SK-N-MC (cell line): ENCODE data around the gene PHF12.

Experiments
- DNase-seq: peaks from one replicate; pipeline ENCODE4 v3.0.0-alpha.2; 2011; ENCODE audit warnings: low read depth, low spot score
- H3K27ac ChIP-seq: fragments of 200-600 bp; sonication (generic); 2 replicates; pipeline ENCODE4 v1.5.1; 2016; ENCODE audit warnings: mixed run types
- H3K36me3 ChIP-seq: fragments of 200-600 bp; sonication (generic); 2 replicates; pipeline ENCODE4 v1.6.1; 2017; ENCODE audit warnings: antibody characterized with exemption, low read length, mixed read lengths; ENCODE audit not compliant: insufficient read depth
- H3K4me3 ChIP-seq: fragments of 200-600 bp; sonication (generic); 2 replicates; pipeline ENCODE4 v1.5.1; 2016
- H3K9ac ChIP-seq: fragments of 200-600 bp; sonication (generic); 2 replicates; pipeline ENCODE4 v1.8.0; 2017; ENCODE audit warnings: mixed run types, mixed read lengths; ENCODE audit not compliant: insufficient read length
- H3K9me3 ChIP-seq: fragments of 200-600 bp; sonication (generic); 2 replicates; pipeline ENCODE4 v1.6.1; 2017; ENCODE audit warnings: low read depth, mild to moderate bottlenecking, antibody characterized with exemption, low read length, moderate library complexity, mixed read lengths
- EZH2 ChIP-seq: fragments of 200-600 bp; sonication (generic); IDR thresholded peaks from one replicate; pipeline ENCODE4 v1.6.1; 2017; ENCODE audit warnings: antibody characterized with exemption
- FOXP2 ChIP-seq: optimal IDR thresholded peaks from 2 replicates; pipeline ENCODE3; 2011; ENCODE audit warnings: mild to moderate bottlenecking, moderate library complexity; ENCODE audit not compliant: insufficient read depth; ENCODE audit errors: extremely low read length, control extremely low read depth
- POLR2AphosphoS5 ChIP-seq: IDR thresholded peaks from 2 replicates; pipeline ENCODE4 v1.6.1; 2012; ENCODE audit warnings: mild to moderate bottlenecking, low read depth, low read length, borderline replicate concordance

The PHF12 gene

GRCh38 chr17:28944862-28945741 is 6.2 kb downstream of the PHF12 start:
- Histone ChIP-seq H3K36me3 (peaks cover 42% of the 10 kb centered on the region), H3K27ac (0 out of 2 replicates have a peak overlapping the region, but pooled peaks have one; percentile 16), H3K9me3 (no peaks in the 10 kb centered on the region), H3K4me3 (no peak overlapping the region), H3K9ac (no peak overlapping the region)
- no peak for DNase-seq
- TF ChIP-seq FOXP2 (no peak), POLR2AphosphoS5 (no peak), EZH2 (no peak)

- Histone ChIP-seq H3K9me3 (no peaks in the 10 kb centered on the region), H3K27ac (no peak overlapping the region), H3K9ac (no peak overlapping the region), H3K36me3 (peaks cover 42% of the 10 kb centered on the region), H3K4me3 (no peak overlapping the region)
- no peak for TF ChIP-seq EZH2
- no peak for TF ChIP-seq POLR2AphosphoS5
- TF ChIP-seq FOXP2: no peak
- DNase-seq: no peak
Measured at GRCh38 chr17:28944343-28944742, 7.0 kb downstream of the PHF12 start.

GRCh38 chr17:28942925-28943324 is 8.4 kb downstream of the PHF12 start:
- no peak for DNase-seq
- Histone ChIP-seq H3K9ac (no peak overlapping the region), H3K36me3 (peaks cover 35% of the 10 kb centered on the region), H3K9me3 (no peaks in the 10 kb centered on the region), H3K27ac (no peak overlapping the region), H3K4me3 (no peak overlapping the region)
- no peak for TF ChIP-seq FOXP2
- no peak for TF ChIP-seq POLR2AphosphoS5
- no peak for TF ChIP-seq EZH2

- H3K9ac ChIP-seq: no peak overlapping the region
- no peaks in the 10 kb centered on the region for H3K9me3 ChIP-seq
- H3K27ac ChIP-seq: no peak overlapping the region
- no peak for TF ChIP-seq FOXP2
- DNase-seq: no peak
- peaks cover 28% of the 10 kb centered on the region for H3K36me3 ChIP-seq
- no peak overlapping the region for H3K4me3 ChIP-seq
Measured at GRCh38 chr17:28941251-28941650, 10.1 kb downstream of the PHF12 start.

- no peak overlapping the region for H3K27ac ChIP-seq
- no peak for DNase-seq
- H3K9ac ChIP-seq: no peak overlapping the region
- H3K36me3 ChIP-seq: peaks cover 32% of the 10 kb centered on the region
- H3K9me3 ChIP-seq: no peaks in the 10 kb centered on the region
- H3K4me3 ChIP-seq: no peak overlapping the region
- TF ChIP-seq POLR2AphosphoS5 (no peak), EZH2 (no peak), FOXP2 (no peak)
Measured at GRCh38 chr17:28940675-28941074, 10.6 kb downstream of the PHF12 start.

- H3K4me3 ChIP-seq: no peak overlapping the region
- TF ChIP-seq POLR2AphosphoS5 (no peak), FOXP2 (no peak), EZH2 (no peak)
- peaks cover 32% of the 10 kb centered on the region for H3K36me3 ChIP-seq
- no peaks in the 10 kb centered on the region for H3K9me3 ChIP-seq
- no peak for DNase-seq
- no peak overlapping the region for H3K9ac ChIP-seq
- peak overlapping the region; percentile 69; the same call in 1 of the 2 replicates for H3K27ac ChIP-seq
Measured at GRCh38 chr17:28940142-28940541, 11.2 kb downstream of the PHF12 start.

GRCh38 chr17:28938552-28938951 is 12.8 kb downstream of the PHF12 start:
- TF ChIP-seq EZH2 (no peak), POLR2AphosphoS5 (no peak), FOXP2 (no peak)
- no peak for DNase-seq
- no peak overlapping the region for H3K27ac ChIP-seq
- H3K9ac ChIP-seq: no peak overlapping the region
- H3K36me3 ChIP-seq: peaks cover 20% of the 10 kb centered on the region
- no peak overlapping the region for H3K4me3 ChIP-seq
- no peaks in the 10 kb centered on the region for H3K9me3 ChIP-seq

GRCh38 chr17:28937044-28937729 is 14.1 kb downstream of the PHF12 start:
- no peak overlapping the region for H3K9ac ChIP-seq
- no peaks in the 10 kb centered on the region for H3K9me3 ChIP-seq
- no peak for DNase-seq
- H3K27ac ChIP-seq: no peak overlapping the region
- peaks cover 12% of the 10 kb centered on the region for H3K36me3 ChIP-seq
- TF ChIP-seq FOXP2: no peak
- no peak for TF ChIP-seq POLR2AphosphoS5
- no peak for TF ChIP-seq EZH2
- no peak overlapping the region for H3K4me3 ChIP-seq
